Activated T-cell treated with anti-CD3 and anti-CD28 coated beads for 1 hour (primary cell): ENCODE results near the gene CARHSP1.
"Not testable (repeated sequence)": the region's sequence is repeated elsewhere in the genome, so short reads cannot be mapped to it uniquely, and the experiment has no call there.

Experiments used
- DNase-seq: peaks from one replicate; pipeline ENCODE4 v3.0.0-alpha.2; 2020; ENCODE audit warnings: low read depth

Gene CARHSP1

GRCh38 chr16:8893426-8893825 is 24.6 kb upstream of the CARHSP1 start:
- no peak for DNase-seq

GRCh38 chr16:8892101-8892575 is 23.3 kb upstream of the CARHSP1 start:
- no peak for DNase-seq

GRCh38 chr16:8890549-8890921 is 21.7 kb upstream of the CARHSP1 start:
- no peak for DNase-seq

- no peak for DNase-seq
Measured at GRCh38 chr16:8889893-8890548, 21.2 kb upstream of the CARHSP1 start.

DNA sequence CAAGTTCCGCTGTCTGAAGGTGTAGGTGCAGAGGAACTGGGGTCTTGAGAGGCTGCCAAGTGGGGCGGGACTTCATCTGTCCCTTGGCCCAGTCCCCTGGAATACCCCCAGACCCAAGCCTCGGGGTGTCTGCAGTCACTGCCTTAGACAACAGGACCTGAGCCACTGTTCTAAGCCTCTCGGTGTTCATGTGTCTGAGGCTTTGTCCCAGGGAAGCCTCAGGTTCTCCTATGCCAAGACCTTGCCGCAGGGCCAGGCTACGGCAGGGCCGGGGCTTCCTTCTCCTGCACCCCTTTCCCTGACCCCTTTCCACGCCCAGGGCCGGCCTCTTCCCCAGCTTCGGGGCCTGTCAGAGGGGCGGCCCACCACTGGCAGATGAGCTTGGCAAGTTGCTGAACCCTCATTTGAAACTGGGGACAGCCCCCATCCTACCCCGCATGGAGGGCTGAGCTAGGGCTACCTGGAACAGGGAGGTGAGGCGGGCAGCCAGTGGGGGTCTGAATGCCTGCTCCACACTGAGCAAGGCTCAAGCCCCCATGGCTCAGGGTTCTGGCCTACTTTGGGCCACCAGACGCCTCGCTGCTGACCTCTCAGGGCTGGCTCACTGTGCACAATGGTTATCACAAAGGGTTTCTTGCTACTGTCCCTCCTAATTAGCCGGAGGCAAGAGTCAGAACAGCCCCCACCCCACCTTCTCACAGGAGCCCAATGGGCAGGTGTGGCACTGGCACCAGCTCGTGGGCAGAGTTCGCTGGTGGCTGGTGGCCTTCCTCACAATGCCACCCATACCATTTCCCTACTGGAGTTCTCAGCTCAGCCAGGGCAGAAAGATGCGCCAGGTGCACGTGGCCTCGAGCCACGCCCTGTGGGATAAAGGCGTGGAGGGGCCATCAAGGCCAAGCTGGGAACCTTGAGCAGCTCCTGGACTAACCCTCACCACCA is 20.4 kb upstream of the CARHSP1 start:
- no peak for DNase-seq

- no peak for DNase-seq
Measured at GRCh38 chr16:8887952-8888560, 19.2 kb upstream of the CARHSP1 start.

DNA sequence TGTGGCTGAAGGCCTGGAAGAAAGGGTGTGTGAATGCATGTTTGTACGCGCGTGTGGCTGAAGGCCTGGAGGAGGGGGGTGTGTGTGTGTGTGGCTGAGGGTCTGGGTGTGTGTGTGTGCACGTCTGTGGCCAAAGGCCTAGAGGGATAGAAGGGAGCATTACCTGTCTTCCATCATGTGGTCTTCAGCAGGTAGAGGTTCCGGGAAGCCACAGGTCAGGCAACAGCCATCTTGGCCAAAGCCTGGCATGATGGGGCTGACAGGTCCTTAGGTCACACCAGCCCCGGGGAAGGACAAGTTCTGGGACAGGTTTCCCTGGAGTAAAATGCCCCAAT is 18.6 kb upstream of the CARHSP1 start:
- no peak for DNase-seq

DNA sequence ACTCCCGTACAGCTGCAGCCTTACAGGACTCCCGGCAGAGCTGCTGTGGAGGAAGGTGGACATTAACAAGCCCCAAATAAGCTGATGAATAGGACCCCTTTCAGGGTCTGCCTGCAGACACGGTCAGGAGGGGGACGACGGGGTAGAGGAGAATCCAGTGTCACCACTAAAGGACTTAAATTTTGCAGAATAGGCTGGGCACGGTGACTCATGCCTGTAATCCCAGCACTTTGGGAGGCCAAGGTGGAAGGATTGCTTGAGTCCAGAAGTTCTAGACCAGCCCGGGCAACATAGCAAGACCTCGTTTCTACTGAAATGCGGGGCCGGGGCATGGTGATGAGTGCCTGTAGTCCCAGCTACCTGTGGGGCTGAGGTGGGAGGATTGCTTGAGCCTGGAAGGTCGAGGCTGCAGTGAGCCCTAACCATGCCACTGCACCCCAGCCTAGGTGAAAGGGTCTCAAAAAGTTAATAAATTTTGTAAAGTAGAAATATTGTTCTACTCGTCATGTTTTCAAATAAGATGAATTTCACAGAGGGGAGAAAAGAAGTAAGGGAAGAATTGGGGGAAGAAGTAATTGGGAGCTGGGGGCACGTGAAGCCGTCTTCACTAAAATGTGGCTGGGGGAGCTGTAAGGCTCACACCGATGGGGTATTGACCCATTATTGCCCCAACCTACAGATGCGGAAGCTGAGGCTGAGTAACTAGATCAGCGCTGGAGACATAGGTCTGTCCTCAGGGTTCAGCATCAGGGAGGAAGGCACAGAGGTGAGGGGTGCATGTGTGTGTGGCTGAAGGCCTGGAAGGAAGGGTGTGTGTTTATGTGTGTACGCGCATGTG is 18.0 kb upstream of the CARHSP1 start:
- no peak for DNase-seq

- DNase-seq = no peak
Measured at GRCh38 chr16:8885674-8886592, 17.1 kb upstream of the CARHSP1 start.

DNA sequence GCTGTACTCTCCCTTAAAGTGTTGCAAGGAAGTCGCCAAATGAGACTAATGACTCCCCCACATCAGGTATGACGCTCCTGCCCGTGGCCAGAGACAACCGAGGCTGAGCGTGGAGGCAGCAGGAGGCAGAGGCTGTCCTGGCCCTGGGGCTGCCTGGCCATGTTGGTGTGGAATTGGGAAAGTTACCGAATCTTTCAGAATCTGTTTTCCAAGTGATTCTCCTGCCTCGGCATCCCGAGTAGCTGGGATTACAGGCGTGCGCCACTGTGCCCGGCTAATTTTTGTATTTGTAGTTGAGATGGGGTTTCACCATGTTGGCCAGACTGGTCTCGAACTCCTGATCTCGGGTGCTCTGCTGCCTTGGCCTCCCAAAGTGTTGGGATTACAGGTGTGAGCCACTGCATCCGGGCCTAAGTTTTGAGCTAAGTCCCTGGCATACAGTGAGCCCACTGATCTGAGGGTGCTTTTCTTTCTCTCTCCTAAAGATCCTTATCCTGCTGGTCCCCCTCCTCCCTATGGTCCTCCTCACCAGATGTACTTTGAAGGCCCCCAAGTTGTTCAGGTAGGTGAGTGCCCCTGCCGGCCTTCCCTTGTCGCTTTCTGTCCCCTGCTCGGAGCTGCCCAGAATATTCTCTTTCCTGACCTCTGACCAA is 14.0 kb upstream of the CARHSP1 start:
- DNase-seq = no peak

- DNase-seq = no peak
Measured at GRCh38 chr16:8882041-8882617, 13.3 kb upstream of the CARHSP1 start, which contains the start of gene LITAFD. TSS of gene LITAFD (plus strand) at chr16:8882351. CDS start at chr16:8884356, 2,005 bp downstream.

DNA sequence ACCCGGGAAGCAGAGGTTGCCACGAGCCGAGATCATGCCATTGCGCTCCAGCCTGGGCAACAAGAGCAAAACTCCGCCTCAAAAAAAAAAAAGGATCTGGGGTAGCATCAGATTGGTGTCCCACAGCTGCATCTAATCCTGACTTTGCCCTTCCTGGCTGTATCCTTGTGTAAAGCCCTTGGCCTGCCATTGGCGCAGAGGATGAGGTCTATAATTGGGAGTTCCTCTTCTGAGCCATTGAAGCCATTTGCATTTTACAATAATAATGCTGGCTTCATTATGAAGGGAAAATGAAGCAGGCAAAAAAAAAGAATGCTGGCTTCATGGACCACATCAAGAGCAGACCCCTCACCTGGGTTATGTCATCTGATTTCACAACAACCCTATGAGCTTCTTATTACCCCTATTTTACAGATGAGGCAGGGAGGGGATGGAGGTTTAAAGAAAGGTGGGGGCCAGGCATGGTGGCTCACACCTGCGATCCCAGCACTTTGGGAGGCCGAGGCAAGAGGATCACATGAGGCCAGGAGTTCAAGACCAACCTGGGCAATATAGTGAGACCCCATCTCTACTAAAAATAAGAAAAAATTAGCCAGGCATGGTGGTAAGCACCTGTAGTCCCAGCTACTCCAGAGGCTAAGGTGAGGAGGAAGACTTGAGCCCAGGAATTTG is 12.2 kb upstream of the CARHSP1 start:
- no peak for DNase-seq

- DNase-seq = no peak
Measured at GRCh38 chr16:8878523-8878911, 9.7 kb upstream of the CARHSP1 start.

DNA sequence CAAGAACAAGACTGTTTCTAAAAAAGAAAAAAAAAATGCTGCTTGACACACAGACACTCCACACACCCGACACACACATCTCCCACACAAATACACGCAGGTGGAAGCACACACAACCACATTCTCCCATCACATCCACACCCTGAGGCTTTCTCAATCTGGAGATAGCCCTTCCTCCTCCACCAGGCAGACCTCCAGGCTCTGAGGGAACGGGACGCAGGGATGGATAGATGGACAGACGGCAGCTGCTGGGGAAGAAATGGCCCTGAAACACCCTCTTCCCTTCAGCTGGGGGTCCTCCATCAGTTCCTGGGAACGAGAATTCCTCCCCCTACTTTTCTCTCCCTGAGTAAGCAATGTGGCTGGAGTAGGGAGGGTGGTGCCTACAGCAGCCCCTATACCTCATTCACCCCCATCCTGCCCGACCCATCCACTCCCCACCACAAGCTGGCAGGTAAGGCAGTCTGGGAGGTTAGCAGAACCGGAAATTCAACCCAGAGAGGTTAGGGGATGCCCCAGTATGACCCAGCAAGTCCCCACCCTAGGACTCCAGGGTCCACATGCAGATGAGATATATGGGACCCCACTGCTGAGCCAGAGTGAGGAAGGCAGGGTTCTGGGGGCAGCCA is 9.2 kb upstream of the CARHSP1 start:
- no peak for DNase-seq

GRCh38 chr16:8875317-8875716 is 6.5 kb upstream of the CARHSP1 start:
- DNase-seq = not testable (repeated sequence)

GRCh38 chr16:8874388-8874787 is 5.6 kb upstream of the CARHSP1 start:
- no peak for DNase-seq

DNA sequence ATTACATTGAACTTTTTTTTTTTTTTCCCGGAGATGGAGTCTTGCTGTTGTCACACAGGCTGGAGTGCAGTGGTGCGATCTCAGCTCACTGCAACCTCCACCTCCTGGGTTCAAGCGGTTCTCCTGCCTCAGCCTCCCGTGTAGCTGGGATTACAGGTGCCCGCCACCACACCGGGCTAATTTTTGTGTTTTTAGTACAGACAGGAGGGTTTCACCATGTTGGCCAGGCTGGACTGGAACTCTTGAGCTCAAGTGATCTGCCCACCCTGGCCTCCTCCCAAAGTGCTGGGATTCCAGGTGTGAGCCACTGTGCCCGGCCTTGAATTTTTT is 5.0 kb upstream of the CARHSP1 start:
- not testable (repeated sequence) for DNase-seq

GRCh38 chr16:8872967-8873865 is 4.4 kb upstream of the CARHSP1 start:
- DNase-seq = no peak
